ENCODE measurements around the gene TNFRSF13B. TPM values are rescaled to one million over a fixed set of nuclear protein-coding genes. Genes with fewer than 3 reads are reported as not detected.
"Not testable (repeated sequence)": the region's sequence is repeated elsewhere in the genome, so short reads cannot be mapped to it uniquely, and the experiment has no call there.

Gene TNFRSF13B
- total and polyA plus RNA-seq, 2 experiments from 2014 or later = not detected

- TF ChIP-seq CTCF (IDR thresholded peaks at IDR 0.05; ENCODE audit: low read depth, low read length) = no peak
- Histone ChIP-seq H3K4me1 (ENCODE audit: low read depth) (no peaks in the 10 kb centered on the region), H3K4me3 (no peak overlapping the region), H3K36me3 (no peaks in the 10 kb centered on the region), H3K27ac (no peak overlapping the region), H3K27me3 (no peaks in the 10 kb centered on the region), H3K9me3 (ENCODE audit: low read depth) (no peaks in the 10 kb centered on the region)
- no peak for DNase-seq (ENCODE audit: low read depth in 1 of 2, low spot score in 1 of 2)
These were observed 9.2 kb upstream of the TNFRSF13B start for GRCh38 chr17:16980813-16981731.

- Histone ChIP-seq H3K27me3 (no peaks in the 10 kb centered on the region), H3K4me1 (ENCODE audit: low read depth) (no peaks in the 10 kb centered on the region), H3K27ac (no peak overlapping the region), H3K36me3 (no peaks in the 10 kb centered on the region), H3K4me3 (no peak overlapping the region), H3K9me3 (ENCODE audit: low read depth) (no peaks in the 10 kb centered on the region)
- no peak for DNase-seq (ENCODE audit: low read depth in 1 of 2, low spot score in 1 of 2)
- no peak for TF ChIP-seq CTCF (IDR thresholded peaks at IDR 0.05; ENCODE audit: low read depth, low read length)
These were observed 8.1 kb upstream of the TNFRSF13B start for GRCh38 chr17:16980061-16980460.

- H3K9me3 ChIP-seq (ENCODE audit: low read depth); H3K27me3 ChIP-seq; H3K27ac ChIP-seq; H3K4me3 ChIP-seq; H3K4me1 ChIP-seq (ENCODE audit: low read depth); H3K36me3 ChIP-seq; DNase-seq (ENCODE audit: low read depth in 1 of 2, low spot score in 1 of 2): not testable (repeated sequence)
These were observed 7.4 kb upstream of the TNFRSF13B start for GRCh38 chr17:16979237-16979823.

GRCh38 chr17:16977932-16978331 is 6.0 kb upstream of the TNFRSF13B start:
- Histone ChIP-seq H3K9me3 (ENCODE audit: low read depth) (no peaks in the 10 kb centered on the region), H3K27me3 (no peaks in the 10 kb centered on the region), H3K27ac (no peak overlapping the region), H3K4me3 (no peak overlapping the region), H3K4me1 (ENCODE audit: low read depth) (no peaks in the 10 kb centered on the region), H3K36me3 (no peaks in the 10 kb centered on the region)
- peak in 1 of 2 donors; percentile 29 for DNase-seq (ENCODE audit: low read depth in 1 of 2, low spot score in 1 of 2)
- no peak for TF ChIP-seq CTCF (IDR thresholded peaks at IDR 0.05; ENCODE audit: low read depth, low read length)

GRCh38 chr17:16976725-16977550 is 5.0 kb upstream of the TNFRSF13B start:
- no peak for TF ChIP-seq CTCF (IDR thresholded peaks at IDR 0.05; ENCODE audit: low read depth, low read length)
- Histone ChIP-seq H3K27me3 (no peaks in the 10 kb centered on the region), H3K4me1 (ENCODE audit: low read depth) (no peaks in the 10 kb centered on the region), H3K27ac (no peak overlapping the region), H3K9me3 (ENCODE audit: low read depth) (no peaks in the 10 kb centered on the region), H3K4me3 (no peak overlapping the region), H3K36me3 (no peaks in the 10 kb centered on the region)
- no peak for DNase-seq (ENCODE audit: low read depth in 1 of 2, low spot score in 1 of 2)
